ENCODE results near the gene C15orf40.

GRCh38 chr15:82992436-82992998 is 18.9 kb downstream of the C15orf40 start:
- no peak for TF ChIP-seq CTCF (IDR thresholded peaks at IDR 0.05; ENCODE audit: poor library complexity)
- no peak for TF ChIP-seq EZH2phosphoT487 (IDR thresholded peaks at IDR 0.05; ENCODE audit: low read depth, severe bottlenecking, unreplicated experiment)
- no peak for TF ChIP-seq EZH2 (IDR thresholded peaks at IDR 0.05; ENCODE audit: borderline replicate concordance)
